Activated CD4-positive, alpha-beta memory T cell treated with anti-CD3 and anti-CD28 coated beads for 36 hours (primary cell): Measurements from ENCODE around the gene IKZF1. TPM values are rescaled to one million over a fixed set of nuclear protein-coding genes. Genes with fewer than 3 reads are reported as not detected.

Source experiments
- CTCF ChIA-PET: fragments of 350-600 bp; sonication (Branson Sonifier 250); formaldehyde crosslinking; loops from one replicate; lab custom pipeline; 2021; ENCODE audit warnings: antibody characterized with exemption, inconsistent platforms; lab: Charles Lee
- POLR2A ChIA-PET: fragments of 350-600 bp; sonication (Branson Sonifier 250); formaldehyde crosslinking; loops from one replicate; lab custom pipeline; 2021; ENCODE audit warnings: antibody characterized with exemption; lab: Charles Lee
- DNase-seq: peaks from one replicate; pipeline ENCODE4 v3.0.0-alpha.2; 2020
- H3K27ac Mint-ChIP-seq: one replicate; pipeline ENCODE4 v1.8.0; 2021; ENCODE audit warnings: mixed read lengths
- H3K27me3 Mint-ChIP-seq: one replicate; pipeline ENCODE4 v1.8.0; 2021; ENCODE audit warnings: mixed read lengths
- H3K36me3 Mint-ChIP-seq: one replicate; pipeline ENCODE4 v1.8.0; 2021; ENCODE audit warnings: mixed read lengths
- H3K4me1 Mint-ChIP-seq: one replicate; pipeline ENCODE4 v1.8.0; 2021; ENCODE audit warnings: low read depth, mixed read lengths
- H3K4me3 Mint-ChIP-seq: one replicate; pipeline ENCODE4 v1.8.0; 2021; ENCODE audit warnings: mild to moderate bottlenecking, mixed read lengths
- H3K9me3 Mint-ChIP-seq: one replicate; pipeline ENCODE4 v1.8.0; 2021; ENCODE audit warnings: mixed read lengths
- intact Hi-C: fragments of 100-400 bp; cut with micrococcal nuclease; formaldehyde crosslinking; loops from one replicate; pipeline ENCODE4 v1.15.1; 2023
- total RNA-seq, 2 experiments: library from RNA; stranded (reverse); gene quantifications; one replicate each; pipeline ENCODE4 v1.2.3, GENCODE V29; 2021

The IKZF1 gene
- total RNA-seq, 2 experiments from 2014 or later: 207 to 216 TPM

DNA sequence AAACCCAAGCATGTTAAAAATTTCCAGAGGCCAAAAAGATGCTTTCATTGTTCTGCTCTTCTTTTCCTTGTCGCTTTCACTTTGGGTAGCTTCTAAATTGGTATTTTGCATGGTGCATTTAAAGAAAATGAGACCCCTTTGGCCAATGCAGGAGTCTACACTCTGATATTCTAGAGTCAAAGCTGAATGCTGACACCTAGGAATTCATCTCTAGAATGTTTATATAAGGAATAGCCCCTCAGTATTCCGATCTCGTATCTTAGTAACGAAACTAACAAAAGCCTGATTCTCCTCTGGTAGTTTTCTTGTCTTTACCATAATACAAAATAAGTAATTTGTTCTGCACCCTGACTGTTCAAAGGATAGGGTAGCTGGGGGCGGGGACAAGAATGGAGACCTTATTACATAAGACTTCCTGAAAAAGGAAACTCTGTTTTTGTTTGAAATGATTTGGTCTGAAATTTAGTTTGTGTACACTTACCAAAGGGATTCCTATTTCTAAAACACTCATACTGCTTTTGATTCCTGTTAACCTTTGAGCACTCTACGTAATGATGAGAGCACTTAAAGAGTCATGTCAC, 17.1 kb downstream of the IKZF1 start:
- peaks cover 77% of the 10 kb centered on the region for H3K36me3 Mint-ChIP-seq
- H3K4me1 Mint-ChIP-seq: peaks cover 88% of the 10 kb centered on the region
- no peaks in the 10 kb centered on the region for H3K9me3 Mint-ChIP-seq
- intact Hi-C loops: loop anchor here (1.0 kb wide), 1 partner anchor 10 kb away; no protein-coding TSS in a partner anchor
- no peaks in the 10 kb centered on the region for H3K27me3 Mint-ChIP-seq
- peak overlapping the region; percentile 43 for H3K4me3 Mint-ChIP-seq
- peak; percentile 63 for DNase-seq
- POLR2A ChIA-PET: interaction anchor here (0.8 to 19.6 kb wide), 12 partner anchors 9 to 111 kb away, joined by 3 to 217 read pairs (median 6); partner anchors contain the start of gene IKZF1
- H3K27ac Mint-ChIP-seq: peak overlapping the region; percentile 77
- CTCF ChIA-PET: interaction anchor here (0.6 to 5.3 kb wide), 11 partner anchors 9 to 115 kb away, joined by 3 to 56 read pairs (median 5); partner anchors contain the start of gene IKZF1

GRCh38 chr7:50324113-50324512, 19.6 kb downstream of the IKZF1 start:
- Mint-ChIP-seq H3K4me1 (peaks cover 87% of the 10 kb centered on the region), H3K27me3 (no peaks in the 10 kb centered on the region), H3K4me3 (no peak overlapping the region), H3K9me3 (no peaks in the 10 kb centered on the region), H3K27ac (no peak overlapping the region), H3K36me3 (peaks cover 82% of the 10 kb centered on the region)
- CTCF ChIA-PET: interaction anchor here (0.9 to 2.1 kb wide), 5 partner anchors 12 to 143 kb away, joined by 3 to 9 read pairs (median 4); no protein-coding TSS in a partner anchor
- POLR2A ChIA-PET: interaction anchor here (1.0 kb wide), 1 partner anchor 11 kb away, joined by 3 read pairs; no protein-coding TSS in a partner anchor
- intact Hi-C loops: no loop called here
- no peak for DNase-seq

GRCh38 chr7:50327443-50327842, 22.9 kb downstream of the IKZF1 start:
- Mint-ChIP-seq H3K4me1 (peaks cover 57% of the 10 kb centered on the region), H3K27me3 (no peaks in the 10 kb centered on the region), H3K27ac (peak overlapping the region; percentile 60), H3K9me3 (no peaks in the 10 kb centered on the region), H3K4me3 (no peak overlapping the region), H3K36me3 (peaks cover 76% of the 10 kb centered on the region)
- POLR2A ChIA-PET: interaction anchor here (1.5 to 2.5 kb wide), 2 partner anchors 8 to 18 kb away, joined by 6 to 7 read pairs; no protein-coding TSS in a partner anchor
- intact Hi-C loops: no loop called here
- no peak for DNase-seq
- CTCF ChIA-PET: interaction anchor here (1.0 to 1.5 kb wide), 2 partner anchors 12 to 122 kb away, joined by 3 to 6 read pairs; no protein-coding TSS in a partner anchor

DNA sequence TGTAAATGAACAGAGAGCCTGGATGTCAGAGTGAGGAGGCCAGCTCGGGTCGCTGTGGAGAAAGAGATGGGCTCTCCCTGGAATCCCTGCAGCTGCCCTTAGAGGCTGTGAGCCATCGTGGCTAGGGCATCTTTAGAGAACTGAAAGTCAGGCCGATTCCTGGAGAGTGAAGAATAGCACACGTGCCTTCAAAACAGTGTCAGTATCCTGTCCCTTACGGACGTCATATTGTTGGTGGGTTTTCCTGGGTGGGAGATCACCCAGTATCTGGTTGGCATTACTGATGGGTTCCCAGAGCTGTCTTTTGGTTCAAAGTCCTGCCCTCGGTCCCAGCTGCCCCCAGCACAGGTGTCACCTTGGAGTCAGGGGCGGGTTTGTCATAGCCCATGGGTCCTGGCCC, 25.3 kb downstream of the IKZF1 start:
- intact Hi-C loops: loop anchor here (5.0 kb wide), 1 partner anchor 38 kb away; no protein-coding TSS in a partner anchor
- peak overlapping the region; percentile 25 for H3K4me3 Mint-ChIP-seq
- DNase-seq: peak; percentile 15
- ChIA-PET CTCF (interaction anchor here (0.9 to 2.4 kb wide), 6 partner anchors 9 to 41 kb away, joined by 3 to 17 read pairs (median 4); partner anchors contain the start of gene IKZF1), POLR2A (interaction anchor here (1.2 to 4.0 kb wide), 5 partner anchors 10 to 38 kb away, joined by 3 to 42 read pairs (median 7); no protein-coding TSS in a partner anchor)
- H3K27me3 Mint-ChIP-seq: no peaks in the 10 kb centered on the region
- no peaks in the 10 kb centered on the region for H3K9me3 Mint-ChIP-seq
- H3K36me3 Mint-ChIP-seq: peaks cover 59% of the 10 kb centered on the region
- H3K4me1 Mint-ChIP-seq: peaks cover 34% of the 10 kb centered on the region
- H3K27ac Mint-ChIP-seq: no peak overlapping the region

GRCh38 chr7:50330254-50330653, 25.7 kb downstream of the IKZF1 start:
- no peak overlapping the region for H3K4me3 Mint-ChIP-seq
- POLR2A ChIA-PET: interaction anchor here (1.2 to 4.0 kb wide), 5 partner anchors 11 to 38 kb away, joined by 3 to 42 read pairs (median 6); partner anchors contain the start of gene IKZF1
- peaks cover 54% of the 10 kb centered on the region for H3K36me3 Mint-ChIP-seq
- DNase-seq: peak; percentile 10
- H3K9me3 Mint-ChIP-seq: no peaks in the 10 kb centered on the region
- CTCF ChIA-PET: interaction anchor here (0.9 to 2.4 kb wide), 6 partner anchors 10 to 40 kb away, joined by 3 to 17 read pairs (median 4); partner anchors contain the start of gene IKZF1
- no peaks in the 10 kb centered on the region for H3K27me3 Mint-ChIP-seq
- no peak overlapping the region for H3K27ac Mint-ChIP-seq
- H3K4me1 Mint-ChIP-seq: peaks cover 30% of the 10 kb centered on the region
- intact Hi-C loops: loop anchor here (5.0 kb wide), 1 partner anchor 37 kb away; no protein-coding TSS in a partner anchor

DNA sequence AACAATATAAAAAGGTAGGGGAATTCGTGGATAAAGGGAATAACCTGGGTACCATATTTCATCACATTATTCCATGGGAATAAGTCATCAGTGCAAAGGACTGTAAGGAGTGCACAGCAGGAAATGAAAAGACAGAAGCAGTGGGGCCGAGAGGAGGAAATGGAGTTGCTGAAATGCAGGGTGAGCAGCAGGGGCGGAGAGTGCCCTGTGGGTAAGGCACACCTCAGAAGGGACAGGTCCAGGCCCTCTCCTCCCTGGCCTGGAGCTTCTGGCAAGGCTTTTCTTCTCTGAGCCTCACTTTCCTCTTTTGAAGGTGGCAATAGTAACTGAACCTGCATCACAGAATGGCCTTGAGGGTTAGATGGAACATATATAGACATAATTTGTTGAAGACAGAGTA, 26.2 kb downstream of the IKZF1 start:
- ChIA-PET CTCF (interaction anchor here (0.8 to 2.4 kb wide), 8 partner anchors 10 to 125 kb away, joined by 3 to 18 read pairs (median 4); partner anchors contain the start of gene IKZF1), POLR2A (interaction anchor here (1.0 to 4.0 kb wide), 6 partner anchors 11 to 65 kb away, joined by 3 to 42 read pairs (median 6); partner anchors contain the start of gene IKZF1)
- peaks cover 29% of the 10 kb centered on the region for H3K4me1 Mint-ChIP-seq
- DNase-seq: peak; percentile 54
- no peak overlapping the region for H3K4me3 Mint-ChIP-seq
- intact Hi-C loops: loop anchor here (1.0 to 5.0 kb wide), 4 partner anchors 9 to 37 kb away; no protein-coding TSS in a partner anchor
- no peak overlapping the region for H3K27ac Mint-ChIP-seq
- peaks cover 53% of the 10 kb centered on the region for H3K36me3 Mint-ChIP-seq
- no peaks in the 10 kb centered on the region for H3K27me3 Mint-ChIP-seq
- H3K9me3 Mint-ChIP-seq: no peaks in the 10 kb centered on the region

DNA sequence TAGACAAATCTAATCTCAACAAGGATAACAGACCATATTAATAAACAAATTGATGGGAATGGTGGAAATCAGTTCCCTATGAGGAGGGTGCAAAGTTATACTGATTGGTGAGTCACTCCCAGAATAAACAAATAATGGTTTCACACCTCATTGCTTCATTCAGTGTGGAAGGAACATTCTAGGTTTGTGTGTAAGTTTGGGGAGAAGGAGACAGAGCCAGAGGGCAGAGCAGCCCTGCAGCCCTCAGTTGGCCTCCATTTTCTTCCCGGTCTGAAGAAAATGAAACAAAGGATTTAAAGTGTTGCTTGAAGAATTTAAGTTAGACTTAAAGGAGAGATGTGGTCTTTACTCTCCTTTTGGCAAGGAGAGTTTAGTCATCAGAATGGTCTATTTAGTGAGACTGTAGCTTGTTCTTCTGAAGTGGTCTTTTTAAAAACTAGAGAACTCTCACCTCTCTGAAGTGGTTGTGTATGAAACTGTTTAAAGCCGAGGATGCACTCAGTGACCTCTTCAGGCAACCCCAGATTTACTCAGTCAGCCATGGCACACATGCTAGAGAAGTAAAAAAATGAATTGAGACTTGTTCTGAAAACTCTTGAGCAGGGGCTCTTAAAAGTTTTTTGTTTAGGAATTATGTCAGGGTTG, 27.2 kb downstream of the IKZF1 start:
- Mint-ChIP-seq H3K27me3 (no peaks in the 10 kb centered on the region), H3K4me1 (peaks cover 20% of the 10 kb centered on the region), H3K4me3 (no peak overlapping the region), H3K36me3 (peaks cover 51% of the 10 kb centered on the region), H3K9me3 (no peaks in the 10 kb centered on the region), H3K27ac (no peak overlapping the region)
- intact Hi-C loops: loop anchor here (1.0 to 5.0 kb wide), 6 partner anchors 9 to 36 kb away; no protein-coding TSS in a partner anchor
- ChIA-PET POLR2A (interaction anchor here (1.0 to 4.0 kb wide), 10 partner anchors 9 to 125 kb away, joined by 3 to 42 read pairs (median 5); partner anchors contain the start of gene IKZF1), CTCF (interaction anchor here (0.6 to 2.4 kb wide), 10 partner anchors 10 to 126 kb away, joined by 3 to 18 read pairs (median 4); no protein-coding TSS in a partner anchor)
- DNase-seq: peak; percentile 70

DNA sequence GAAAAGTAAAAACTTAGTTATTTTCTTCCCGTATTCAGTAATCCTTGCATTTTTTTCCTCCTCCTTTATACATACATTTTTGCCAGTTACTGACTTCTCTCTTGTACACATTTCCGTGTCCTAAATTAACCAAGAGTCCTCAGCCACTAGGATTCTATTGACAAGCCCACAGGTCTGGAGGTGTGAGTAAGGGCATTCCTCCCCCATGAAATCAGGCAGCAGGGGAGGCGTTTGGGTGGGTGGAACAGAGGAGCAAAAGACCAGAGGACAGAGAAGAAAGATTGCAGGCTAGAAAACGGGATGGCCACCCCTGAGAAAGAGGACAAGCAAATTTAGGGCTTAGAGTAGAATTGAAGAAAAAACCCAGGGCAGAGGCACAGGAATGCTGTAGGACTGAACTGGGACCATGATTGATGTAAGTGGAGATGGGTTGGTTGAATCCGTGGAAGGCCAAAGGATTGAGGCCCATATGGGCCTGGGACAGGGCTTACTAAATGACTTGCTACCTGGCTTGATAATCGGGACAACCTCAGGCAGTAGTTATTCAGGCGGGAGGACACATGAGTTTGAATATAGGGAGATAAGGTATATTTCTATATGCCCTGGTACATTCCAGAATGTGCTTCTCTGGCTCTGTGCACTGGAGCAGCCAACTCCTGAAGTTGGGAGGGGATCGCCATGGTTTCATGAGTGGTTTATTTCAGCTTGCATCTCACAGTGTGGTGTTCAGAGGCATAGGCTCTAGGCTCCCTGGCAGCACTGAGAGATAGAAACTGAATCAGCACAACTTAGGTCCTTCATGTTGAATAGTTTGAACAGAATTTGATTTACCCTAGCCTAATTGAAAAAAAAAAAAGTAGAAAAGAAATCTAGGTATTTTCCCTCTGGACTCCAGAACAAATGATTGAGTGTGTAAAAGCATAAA, 28.0 kb downstream of the IKZF1 start:
- Mint-ChIP-seq H3K9me3 (no peaks in the 10 kb centered on the region), H3K4me3 (no peak overlapping the region), H3K36me3 (peaks cover 49% of the 10 kb centered on the region), H3K27me3 (no peaks in the 10 kb centered on the region), H3K27ac (no peak overlapping the region), H3K4me1 (peaks cover 14% of the 10 kb centered on the region)
- intact Hi-C loops: loop anchor here (1.0 to 5.0 kb wide), 3 partner anchors 8 to 35 kb away; no protein-coding TSS in a partner anchor
- peak; percentile 23 for DNase-seq
- ChIA-PET POLR2A (interaction anchor here (1.0 to 4.0 kb wide), 12 partner anchors 8 to 126 kb away, joined by 3 to 42 read pairs (median 5); partner anchors contain the start of gene IKZF1), CTCF (interaction anchor here (0.9 to 2.4 kb wide), 9 partner anchors 12 to 127 kb away, joined by 3 to 18 read pairs (median 4); no protein-coding TSS in a partner anchor)

DNA sequence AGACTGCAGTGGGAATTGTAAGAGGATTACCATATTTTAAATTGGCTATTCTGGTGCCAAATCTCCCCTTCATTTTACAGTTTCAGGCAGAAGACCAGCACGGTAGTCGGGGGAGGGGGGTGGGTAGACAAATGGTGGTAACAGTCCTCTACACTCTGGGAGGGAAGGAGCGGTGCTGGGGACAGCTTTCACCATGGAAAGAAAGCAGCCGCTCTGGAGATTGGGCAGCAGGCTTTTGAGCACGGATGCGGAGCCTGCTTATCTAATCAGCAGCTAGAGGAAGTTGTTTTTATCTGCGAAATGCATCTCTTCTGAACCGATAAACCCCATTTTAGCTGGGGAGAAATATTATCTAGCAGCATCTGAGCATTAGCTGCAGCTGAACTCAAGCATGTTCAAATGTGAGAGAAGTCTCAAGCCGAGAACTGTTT, 28.7 kb downstream of the IKZF1 start:
- Mint-ChIP-seq H3K36me3 (peaks cover 49% of the 10 kb centered on the region), H3K27me3 (no peaks in the 10 kb centered on the region), H3K9me3 (no peaks in the 10 kb centered on the region), H3K4me3 (no peak overlapping the region), H3K4me1 (peaks cover 6% of the 10 kb centered on the region), H3K27ac (no peak overlapping the region)
- intact Hi-C loops: loop anchor here (5.0 kb wide), 1 partner anchor 34 kb away; no protein-coding TSS in a partner anchor
- POLR2A ChIA-PET: interaction anchor here (0.8 to 4.0 kb wide), 6 partner anchors 12 to 34 kb away, joined by 3 to 42 read pairs (median 6); partner anchors contain the start of gene IKZF1
- CTCF ChIA-PET: interaction anchor here (0.9 to 1.6 kb wide), 4 partner anchors 13 to 128 kb away, joined by 3 to 4 read pairs (median 3); no protein-coding TSS in a partner anchor
- DNase-seq: peak; percentile 45

GRCh38 chr7:50334341-50334994, 30.0 kb downstream of the IKZF1 start:
- Mint-ChIP-seq H3K4me1 (no peaks in the 10 kb centered on the region), H3K27ac (no peak overlapping the region), H3K4me3 (no peak overlapping the region), H3K9me3 (no peaks in the 10 kb centered on the region), H3K36me3 (peaks cover 46% of the 10 kb centered on the region), H3K27me3 (no peaks in the 10 kb centered on the region)
- CTCF ChIA-PET: interaction anchor here (1.0 to 1.6 kb wide), 3 partner anchors 12 to 34 kb away, joined by 3 to 4 read pairs (median 3); no protein-coding TSS in a partner anchor
- DNase-seq: no peak
- intact Hi-C loops: loop anchor here (5.0 kb wide), 1 partner anchor 33 kb away; no protein-coding TSS in a partner anchor
- POLR2A ChIA-PET: no interaction called here
